DOHH2 (cell line): ENCODE measurements around the gene CHST1.

Source experiments
- H3F3A ChIP-seq: fragments of 200-600 bp; sonication (generic), shearing (Covaris generic); 2 replicates; pipeline ENCODE4 v1.6.0; 2016; ENCODE audit warnings: antibody characterized with exemption, mild to moderate bottlenecking; ENCODE audit not compliant: control insufficient read depth, insufficient read depth
- H3K27ac ChIP-seq: fragments of 200-600 bp; sonication (generic); 2 replicates; pipeline ENCODE4 v1.5.1; 2014; ENCODE audit warnings: low read depth, mild to moderate bottlenecking, low read length, moderate library complexity
- H3K27me3 ChIP-seq: fragments of 200-600 bp; sonication (generic); 2 replicates; pipeline ENCODE4 v1.6.1; 2014; ENCODE audit warnings: mild to moderate bottlenecking, low read length, mixed read lengths; ENCODE audit not compliant: control insufficient read depth
- H3K36me3 ChIP-seq: fragments of 200-600 bp; sonication (generic); 2 replicates; pipeline ENCODE4 v1.6.1; 2014; ENCODE audit warnings: mild to moderate bottlenecking, low read length, moderate library complexity, mixed read lengths; ENCODE audit not compliant: control insufficient read depth
- H3K4me1 ChIP-seq: fragments of 200-600 bp; sonication (generic); 2 replicates; pipeline ENCODE4 v1.6.1; 2014; ENCODE audit warnings: mild to moderate bottlenecking, low read length, mixed read lengths; ENCODE audit not compliant: control insufficient read depth
- H3K4me2 ChIP-seq: fragments of 200-600 bp; sonication (generic); 2 replicates; pipeline ENCODE4 v1.6.0; 2014; ENCODE audit warnings: mild to moderate bottlenecking, low read length, moderate library complexity
- H3K4me3 ChIP-seq: fragments of 200-600 bp; sonication (generic); 2 replicates; pipeline ENCODE4 v1.5.1; 2014; ENCODE audit warnings: mild to moderate bottlenecking, low read length, mixed read lengths
- H3K79me2 ChIP-seq: fragments of 200-600 bp; sonication (generic); 2 replicates; pipeline ENCODE4 v1.6.1; 2014; ENCODE audit warnings: mild to moderate bottlenecking, low read length, mixed read lengths; ENCODE audit not compliant: control insufficient read depth
- H3K9me2 ChIP-seq: fragments of 200-600 bp; sonication (generic); replicated peaks from 2 replicates; pipeline ENCODE4 v1.6.1; 2014; ENCODE audit warnings: mild to moderate bottlenecking, low read length, mixed read lengths; ENCODE audit not compliant: control insufficient read depth
- H3K9me3 ChIP-seq: fragments of 200-600 bp; sonication (generic); 2 replicates; pipeline ENCODE4 v1.6.1; 2014; ENCODE audit warnings: antibody characterized with exemption, low read length, mixed read lengths; ENCODE audit not compliant: control insufficient read depth, insufficient read depth
- H4K20me1 ChIP-seq: fragments of 200-600 bp; sonication (generic); 2 replicates; pipeline ENCODE4 v1.6.0; 2014; ENCODE audit warnings: low read depth, mild to moderate bottlenecking, antibody characterized with exemption, low read length, moderate library complexity; ENCODE audit not compliant: control insufficient read depth, insufficient read depth
- EZH2phosphoT487 ChIP-seq: fragments of 200-600 bp; sonication (generic); IDR thresholded peaks from 2 replicates; pipeline ENCODE4 v1.6.1; 2017; ENCODE audit warnings: borderline replicate concordance, mild to moderate bottlenecking, antibody characterized with exemption, low read length, moderate library complexity, mixed read lengths
- TF ChIP-seq, protein P1 (sequence below): fragments of 200-600 bp; sonication (generic); IDR thresholded peaks from one replicate; pipeline ENCODE4 v1.5.1; 2014; ENCODE audit warnings: antibody characterized with exemption, mild to moderate bottlenecking, low read depth, low read length; ENCODE audit not compliant: poor library complexity, severe bottlenecking

Gene CHST1

GRCh38 chr11:45606514-45607281 lies 58.7 kb downstream of the CHST1 start:
- no peak overlapping the region for H3K4me2 ChIP-seq
- no peaks in the 10 kb centered on the region for H3K4me1 ChIP-seq

DNA sequence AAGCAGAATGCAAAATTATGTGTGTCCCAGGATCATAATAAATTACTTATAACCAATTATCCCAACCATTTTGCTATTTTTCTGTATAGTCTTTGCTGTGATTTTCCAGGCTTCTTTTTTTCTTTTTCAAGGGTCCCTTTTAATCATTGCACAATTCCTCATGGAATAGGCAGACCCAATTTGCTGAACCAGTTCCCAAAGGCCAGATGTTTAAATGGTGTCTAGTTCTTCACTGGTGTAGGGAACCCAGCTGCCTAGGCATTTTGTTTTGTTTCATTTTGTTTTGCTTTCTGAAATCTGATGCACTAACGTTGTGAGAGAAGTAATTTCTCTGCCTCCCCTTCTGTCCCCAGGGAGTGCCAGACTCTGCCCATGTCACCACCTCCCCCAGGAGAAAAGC lies 60.4 kb downstream of the CHST1 start:
- Histone ChIP-seq H3K4me3 (no peak overlapping the region), H3F3A (no peaks in the 10 kb centered on the region), H3K4me2 (no peak overlapping the region), H3K36me3 (no peaks in the 10 kb centered on the region), H3K27me3 (no peaks in the 10 kb centered on the region), H4K20me1 (no peaks in the 10 kb centered on the region), H3K79me2 (no peaks in the 10 kb centered on the region), H3K9me3 (no peaks in the 10 kb centered on the region; the same call in 1 of the 2 replicates), H3K4me1 (no peaks in the 10 kb centered on the region), H3K27ac (no peak overlapping the region), H3K9me2 (no peaks in the 10 kb centered on the region)
- no peak for TF ChIP-seq EZH2phosphoT487

More at GRCh38 chr11:45606514-45607281, 58.7 kb downstream of the CHST1 start:
- H3K36me3 ChIP-seq, result no peaks in the 10 kb centered on the region
- no peaks in the 10 kb centered on the region for H3F3A ChIP-seq
- TF ChIP-seq, protein P1, sequence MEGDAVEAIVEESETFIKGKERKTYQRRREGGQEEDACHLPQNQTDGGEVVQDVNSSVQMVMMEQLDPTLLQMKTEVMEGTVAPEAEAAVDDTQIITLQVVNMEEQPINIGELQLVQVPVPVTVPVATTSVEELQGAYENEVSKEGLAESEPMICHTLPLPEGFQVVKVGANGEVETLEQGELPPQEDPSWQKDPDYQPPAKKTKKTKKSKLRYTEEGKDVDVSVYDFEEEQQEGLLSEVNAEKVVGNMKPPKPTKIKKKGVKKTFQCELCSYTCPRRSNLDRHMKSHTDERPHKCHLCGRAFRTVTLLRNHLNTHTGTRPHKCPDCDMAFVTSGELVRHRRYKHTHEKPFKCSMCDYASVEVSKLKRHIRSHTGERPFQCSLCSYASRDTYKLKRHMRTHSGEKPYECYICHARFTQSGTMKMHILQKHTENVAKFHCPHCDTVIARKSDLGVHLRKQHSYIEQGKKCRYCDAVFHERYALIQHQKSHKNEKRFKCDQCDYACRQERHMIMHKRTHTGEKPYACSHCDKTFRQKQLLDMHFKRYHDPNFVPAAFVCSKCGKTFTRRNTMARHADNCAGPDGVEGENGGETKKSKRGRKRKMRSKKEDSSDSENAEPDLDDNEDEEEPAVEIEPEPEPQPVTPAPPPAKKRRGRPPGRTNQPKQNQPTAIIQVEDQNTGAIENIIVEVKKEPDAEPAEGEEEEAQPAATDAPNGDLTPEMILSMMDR, result no peak
- no peak for TF ChIP-seq EZH2phosphoT487
- no peaks in the 10 kb centered on the region for H3K79me2 ChIP-seq
- no peaks in the 10 kb centered on the region for H4K20me1 ChIP-seq
- H3K9me2 ChIP-seq, result no peaks in the 10 kb centered on the region
- no peaks in the 10 kb centered on the region for H3K27me3 ChIP-seq
- H3K4me3 ChIP-seq, result no peak overlapping the region
- no peak overlapping the region for H3K27ac ChIP-seq
- H3K9me3 ChIP-seq, result no peaks in the 10 kb centered on the region; the same call in 1 of the 2 replicates

GRCh38 chr11:45603946-45604682 lies 61.3 kb downstream of the CHST1 start:
- TF ChIP-seq, protein P1, result no peak
- no peak for TF ChIP-seq EZH2phosphoT487
- no peak overlapping the region for H3K27ac ChIP-seq
- no peaks in the 10 kb centered on the region for H3K9me2 ChIP-seq
- H3K4me2 ChIP-seq, result no peak overlapping the region
- no peaks in the 10 kb centered on the region; the same call in 1 of the 2 replicates for H3K9me3 ChIP-seq
- H4K20me1 ChIP-seq, result no peaks in the 10 kb centered on the region
- H3K27me3 ChIP-seq, result no peaks in the 10 kb centered on the region
- H3F3A ChIP-seq, result no peaks in the 10 kb centered on the region
- no peak overlapping the region for H3K4me3 ChIP-seq
- H3K79me2 ChIP-seq, result no peaks in the 10 kb centered on the region
- no peaks in the 10 kb centered on the region for H3K4me1 ChIP-seq
- no peaks in the 10 kb centered on the region for H3K36me3 ChIP-seq
